Activated T-helper 17 cell treated with anti-CD3 and anti-CD28 coated beads, Interleukin-2, amount 50 U/mL, for 72 hours (primary cell): ENCODE measurements around the gene UGT1A8. TPM values are rescaled to one million over a fixed set of nuclear protein-coding genes. Genes with fewer than 3 reads are reported as not detected.
"Not testable (repeated sequence)": the region's sequence is repeated elsewhere in the genome, so short reads cannot be mapped to it uniquely, and the experiment has no call there.

Source experiments
- ATAC-seq: fragments of 150-1000 bp; cut with Tn5 transposase; replicated peaks from 2 replicates; pipeline ENCODE4 v1.10.0; 2021; ENCODE audit warnings: mild to moderate bottlenecking, moderate library complexity
- H3K27ac Mint-ChIP-seq: one replicate; pipeline ENCODE4 v1.8.0; 2022; ENCODE audit warnings: mixed read lengths
- H3K27me3 Mint-ChIP-seq: one replicate; pipeline ENCODE4 v1.8.0; 2022; ENCODE audit warnings: mixed read lengths
- H3K36me3 Mint-ChIP-seq: one replicate; pipeline ENCODE4 v1.8.0; 2022; ENCODE audit warnings: low read depth, mild to moderate bottlenecking, mixed read lengths
- H3K4me1 Mint-ChIP-seq: one replicate; pipeline ENCODE4 v1.8.0; 2022; ENCODE audit warnings: mixed read lengths
- H3K4me3 Mint-ChIP-seq: one replicate; pipeline ENCODE4 v1.8.0; 2022; ENCODE audit warnings: mild to moderate bottlenecking, mixed read lengths
- H3K9me3 Mint-ChIP-seq: one replicate; pipeline ENCODE4 v1.8.0; 2022; ENCODE audit warnings: mixed read lengths
- total RNA-seq, 2 donors: library from RNA; stranded (reverse); gene quantifications; one replicate each; pipeline ENCODE4 v1.2.3, GENCODE V29; 2022

UGT1A8 gene
- under 1 TPM in 1 of 2 donors, not detected in 1; 0.42 TPM for total RNA-seq

- H3K27me3 Mint-ChIP-seq = peaks cover 40% of the 10 kb centered on the region
These were observed at the start of gene UGT1A8 for GRCh38 chr2:233617476-233617875. Gene UGT1A8, plus strand, starts transcription at chr2:233617633. Its CDS starts 75 bp downstream, at chr2:233617708.

GRCh38 chr2:233571001-233571400 is 46.4 kb upstream of the UGT1A8 start:
- H3K4me1 Mint-ChIP-seq = no peaks in the 10 kb centered on the region
- no peak overlapping the region for H3K27ac Mint-ChIP-seq
- ATAC-seq = no peak
- no peak overlapping the region for H3K4me3 Mint-ChIP-seq
- H3K9me3 Mint-ChIP-seq = no peaks in the 10 kb centered on the region
- no peaks in the 10 kb centered on the region for H3K36me3 Mint-ChIP-seq
- H3K27me3 Mint-ChIP-seq = no peaks in the 10 kb centered on the region

More at GRCh38 chr2:233617476-233617875, at the start of gene UGT1A8:
- not testable (repeated sequence) for H3K36me3 Mint-ChIP-seq, H3K4me3 Mint-ChIP-seq, H3K27ac Mint-ChIP-seq, H3K4me1 Mint-ChIP-seq, ATAC-seq
- peaks cover 14% of the 10 kb centered on the region for H3K9me3 Mint-ChIP-seq

- H3K9me3 Mint-ChIP-seq = no peaks in the 10 kb centered on the region
- no peak overlapping the region for H3K27ac Mint-ChIP-seq
- H3K4me1 Mint-ChIP-seq = no peaks in the 10 kb centered on the region
- H3K36me3 Mint-ChIP-seq = no peaks in the 10 kb centered on the region
- no peak overlapping the region for H3K4me3 Mint-ChIP-seq
- H3K27me3 Mint-ChIP-seq = no peaks in the 10 kb centered on the region
- ATAC-seq = no peak
These were observed 46.0 kb upstream of the UGT1A8 start for GRCh38 chr2:233571462-233571861.

- Mint-ChIP-seq H3K9me3 (no peaks in the 10 kb centered on the region), H3K27ac (no peak overlapping the region), H3K27me3 (no peaks in the 10 kb centered on the region), H3K4me1 (no peaks in the 10 kb centered on the region), H3K36me3 (no peaks in the 10 kb centered on the region), H3K4me3 (no peak overlapping the region)
- no peak for ATAC-seq
These were observed 45.0 kb upstream of the UGT1A8 start for GRCh38 chr2:233572468-233572867.

GRCh38 chr2:233577341-233577740 is 40.1 kb upstream of the UGT1A8 start:
- not testable (repeated sequence) for H3K27me3 Mint-ChIP-seq, ATAC-seq, H3K4me1 Mint-ChIP-seq, H3K27ac Mint-ChIP-seq, H3K36me3 Mint-ChIP-seq, H3K4me3 Mint-ChIP-seq, H3K9me3 Mint-ChIP-seq

GRCh38 chr2:233583217-233583965 is 34.0 kb upstream of the UGT1A8 start:
- H3K27ac Mint-ChIP-seq, H3K4me1 Mint-ChIP-seq, H3K36me3 Mint-ChIP-seq, H3K9me3 Mint-ChIP-seq, ATAC-seq, H3K4me3 Mint-ChIP-seq: not testable (repeated sequence)
- peaks cover 25% of the 10 kb centered on the region for H3K27me3 Mint-ChIP-seq

GRCh38 chr2:233584210-233584609 is 33.2 kb upstream of the UGT1A8 start:
- no peaks in the 10 kb centered on the region for H3K9me3 Mint-ChIP-seq
- no peak overlapping the region for H3K27ac Mint-ChIP-seq
- H3K4me3 Mint-ChIP-seq = no peak overlapping the region
- peaks cover 33% of the 10 kb centered on the region for H3K27me3 Mint-ChIP-seq
- no peak for ATAC-seq
- no peaks in the 10 kb centered on the region for H3K36me3 Mint-ChIP-seq
- H3K4me1 Mint-ChIP-seq = no peaks in the 10 kb centered on the region

GRCh38 chr2:233588400-233588799 is 29.0 kb upstream of the UGT1A8 start:
- no peaks in the 10 kb centered on the region for H3K9me3 Mint-ChIP-seq
- ATAC-seq = no peak
- H3K27me3 Mint-ChIP-seq = peaks cover 44% of the 10 kb centered on the region
- no peak overlapping the region for H3K27ac Mint-ChIP-seq
- H3K36me3 Mint-ChIP-seq = no peaks in the 10 kb centered on the region
- H3K4me1 Mint-ChIP-seq = no peaks in the 10 kb centered on the region
- no peak overlapping the region for H3K4me3 Mint-ChIP-seq

GRCh38 chr2:233592706-233593105 is 24.7 kb upstream of the UGT1A8 start:
- peak; percentile 11 for ATAC-seq
- H3K27ac Mint-ChIP-seq, H3K4me1 Mint-ChIP-seq, H3K9me3 Mint-ChIP-seq, H3K36me3 Mint-ChIP-seq, H3K4me3 Mint-ChIP-seq: not testable (repeated sequence)
- peaks cover 29% of the 10 kb centered on the region for H3K27me3 Mint-ChIP-seq

GRCh38 chr2:233593201-233593600 is 24.2 kb upstream of the UGT1A8 start:
- no peaks in the 10 kb centered on the region for H3K36me3 Mint-ChIP-seq
- no peaks in the 10 kb centered on the region for H3K9me3 Mint-ChIP-seq
- no peaks in the 10 kb centered on the region for H3K4me1 Mint-ChIP-seq
- H3K27me3 Mint-ChIP-seq = peaks cover 27% of the 10 kb centered on the region
- no peak overlapping the region for H3K27ac Mint-ChIP-seq
- H3K4me3 Mint-ChIP-seq = no peak overlapping the region
- peak; percentile 39 for ATAC-seq

GRCh38 chr2:233597522-233597921 is 19.9 kb upstream of the UGT1A8 start:
- no peaks in the 10 kb centered on the region for H3K9me3 Mint-ChIP-seq
- H3K4me3 Mint-ChIP-seq = no peak overlapping the region
- H3K27me3 Mint-ChIP-seq = peaks cover 16% of the 10 kb centered on the region
- no peaks in the 10 kb centered on the region for H3K36me3 Mint-ChIP-seq
- H3K27ac Mint-ChIP-seq = no peak overlapping the region
- ATAC-seq = no peak
- H3K4me1 Mint-ChIP-seq = no peaks in the 10 kb centered on the region

GRCh38 chr2:233598952-233599351 is 18.5 kb upstream of the UGT1A8 start:
- no peaks in the 10 kb centered on the region for H3K4me1 Mint-ChIP-seq
- H3K27me3 Mint-ChIP-seq = peaks cover 22% of the 10 kb centered on the region
- ATAC-seq = no peak
- H3K4me3 Mint-ChIP-seq = no peak overlapping the region
- no peaks in the 10 kb centered on the region for H3K9me3 Mint-ChIP-seq
- no peak overlapping the region for H3K27ac Mint-ChIP-seq
- no peaks in the 10 kb centered on the region for H3K36me3 Mint-ChIP-seq

GRCh38 chr2:233600386-233600785 is 17.0 kb upstream of the UGT1A8 start:
- Mint-ChIP-seq H3K9me3 (no peaks in the 10 kb centered on the region), H3K27me3 (peaks cover 19% of the 10 kb centered on the region), H3K4me1 (no peaks in the 10 kb centered on the region), H3K27ac (no peak overlapping the region), H3K36me3 (no peaks in the 10 kb centered on the region), H3K4me3 (no peak overlapping the region)
- ATAC-seq = no peak

GRCh38 chr2:233602076-233602475 is 15.4 kb upstream of the UGT1A8 start:
- H3K27me3 Mint-ChIP-seq = peaks cover 19% of the 10 kb centered on the region
- H3K36me3 Mint-ChIP-seq = no peaks in the 10 kb centered on the region
- no peaks in the 10 kb centered on the region for H3K4me1 Mint-ChIP-seq
- no peak overlapping the region for H3K4me3 Mint-ChIP-seq
- ATAC-seq = no peak
- no peaks in the 10 kb centered on the region for H3K9me3 Mint-ChIP-seq
- no peak overlapping the region for H3K27ac Mint-ChIP-seq

GRCh38 chr2:233603520-233603919 is 13.9 kb upstream of the UGT1A8 start:
- Mint-ChIP-seq H3K36me3 (no peaks in the 10 kb centered on the region), H3K4me3 (no peak overlapping the region), H3K9me3 (no peaks in the 10 kb centered on the region), H3K27ac (no peak overlapping the region), H3K4me1 (no peaks in the 10 kb centered on the region), H3K27me3 (peaks cover 19% of the 10 kb centered on the region)
- no peak for ATAC-seq
